B cell (primary cell): ENCODE results near the gene GPR21. TPM values are rescaled to one million over a fixed set of nuclear protein-coding genes. Genes with fewer than 3 reads are reported as not detected.
A peak's percentile ranks its signal among the peaks of the same experiment; 100 is the strongest.

ENCODE experiments used
- ATAC-seq: fragments of 200-7000 bp; cut with Tn5 transposase; one replicate; pipeline ENCODE4 v1.10.0; 2021; ENCODE audit warnings: low read depth, mild to moderate bottlenecking, moderate number of reproducible peaks, moderate library complexity
- CTCF ChIA-PET: fragments of 350-600 bp; sonication (Branson Sonifier 250); formaldehyde crosslinking; loops from one replicate; lab custom pipeline; 2021; ENCODE audit warnings: antibody characterized with exemption, inconsistent platforms; lab: Charles Lee
- POLR2A ChIA-PET: fragments of 350-600 bp; sonication (Branson Sonifier 250); formaldehyde crosslinking; loops from one replicate; lab custom pipeline; 2021; ENCODE audit warnings: antibody characterized with exemption; lab: Charles Lee
- DNase-seq: peaks from one replicate; pipeline ENCODE4 v3.0.0; 2013
- H2AFZ ChIP-seq: 2 replicates; pipeline ENCODE4 v1.6.1; 2012; ENCODE audit warnings: mild to moderate bottlenecking, low read depth, low read length; ENCODE audit not compliant: insufficient read depth, poor library complexity, severe bottlenecking
- H3K27ac ChIP-seq, 2 donors: 1 replicate in 1 of 2; 2 replicates in 1 of 2; pipeline ENCODE4 v1.5.1; 2012 to 2013; ENCODE audit warnings: low read length in 2 of 2, mild to moderate bottlenecking in 2 of 2, moderate library complexity in 1 of 2
- H3K27me3 ChIP-seq, 4 experiments: fragments of 200-600 bp in 1 of 4; sonication (generic) in 1 of 4; replicated peaks in 1 of 4; 1 replicate in 2 of 4; 2 replicates in 2 of 4; pipeline versions ENCODE4 v1.6.1 to v1.7.0; 2013 to 2016; ENCODE audit warnings: low read length in 3 of 4, mild to moderate bottlenecking in 2 of 4, mixed read lengths in 1 of 4, moderate library complexity in 1 of 4; ENCODE audit not compliant: insufficient read depth in 4 of 4, control insufficient read depth in 3 of 4; ENCODE audit errors: control extremely low read depth in 1 of 4
- H3K36me3 ChIP-seq, 2 experiments: replicated peaks in 1 of 2; 1 replicate in 1 of 2; 2 replicates in 1 of 2; pipeline versions ENCODE4 v1.6.1 to v1.7.1; 2013; ENCODE audit warnings: low read length in 1 of 2; ENCODE audit not compliant: insufficient read depth in 2 of 2, control insufficient read depth in 1 of 2; ENCODE audit errors: control extremely low read depth in 1 of 2, extremely low read depth in 1 of 2
- H3K4me1 ChIP-seq, 2 donors: fragments of 200-600 bp in 1 of 2; sonication (generic) in 1 of 2; 1 replicate in 1 of 2; 2 replicates in 1 of 2; pipeline versions ENCODE4 v1.5.1 to v1.6.1; 2013 to 2017; ENCODE audit warnings: low read length in 2 of 2; ENCODE audit not compliant: control insufficient read depth in 2 of 2, insufficient read depth in 2 of 2
- H3K4me2 ChIP-seq: replicated peaks from 2 replicates; pipeline ENCODE3; 2012; ENCODE audit warnings: mild to moderate bottlenecking, low read depth, low read length; ENCODE audit not compliant: poor library complexity, severe bottlenecking
- H3K4me3 ChIP-seq, 5 experiments: fragments of 200-600 bp in 1 of 5; sonication (generic) in 1 of 5; 1 replicate in 3 of 5; 2 replicates in 2 of 5; pipeline versions ENCODE4 v1.5.1 to v1.7.0; 2011 to 2016; ENCODE audit warnings: low read length in 4 of 5, mild to moderate bottlenecking in 4 of 5, low read depth in 2 of 5, control low read depth in 1 of 5, moderate library complexity in 1 of 5; ENCODE audit not compliant: insufficient read depth in 1 of 5; ENCODE audit errors: control extremely low read depth in 1 of 5, extremely low read depth in 1 of 5
- H3K79me2 ChIP-seq: fragments of 200-600 bp; sonication (generic); one replicate; pipeline ENCODE4 v1.6.0; 2016; ENCODE audit warnings: low read length; ENCODE audit not compliant: control insufficient read depth, insufficient read depth
- H3K9ac ChIP-seq: fragments of 200-600 bp; sonication (generic); 2 replicates; pipeline ENCODE4 v1.6.1; 2017; ENCODE audit warnings: mild to moderate bottlenecking, low read length, moderate library complexity
- H3K9me3 ChIP-seq, 3 donors: one replicate each; pipeline versions ENCODE4 v1.6.1 to v1.7.1; 2013; ENCODE audit warnings: low read length in 2 of 3; ENCODE audit not compliant: control insufficient read depth in 2 of 3, insufficient read depth in 1 of 3; ENCODE audit errors: control extremely low read depth in 1 of 3
- H4K20me1 ChIP-seq: 2 replicates; pipeline ENCODE4 v1.6.0; 2012; ENCODE audit warnings: mild to moderate bottlenecking, low read length; ENCODE audit not compliant: insufficient read depth, control insufficient read depth, poor library complexity, severe bottlenecking
- H3K27ac Mint-ChIP-seq: one replicate; pipeline ENCODE4 v1.8.0; 2021; ENCODE audit warnings: mixed read lengths
- H3K27me3 Mint-ChIP-seq: one replicate; pipeline ENCODE4 v1.8.0; 2021; ENCODE audit warnings: mixed read lengths
- H3K4me1 Mint-ChIP-seq: one replicate; pipeline ENCODE4 v1.8.0; 2021; ENCODE audit warnings: mixed read lengths
- H3K4me3 Mint-ChIP-seq: one replicate; pipeline ENCODE4 v1.8.0; 2021; ENCODE audit warnings: mixed read lengths
- H3K9me3 Mint-ChIP-seq: one replicate; pipeline ENCODE4 v1.8.0; 2022; ENCODE audit warnings: mixed read lengths; ENCODE audit not compliant: insufficient read depth
- CTCF ChIP-seq: fragments of 200-600 bp; IDR thresholded peaks from one replicate; pipeline ENCODE4 v1.8.0; 2022; ENCODE audit warnings: antibody characterized with exemption, mild to moderate bottlenecking
- EZH2 ChIP-seq: IDR thresholded peaks from 2 replicates; pipeline ENCODE4 v1.6.1; 2012; ENCODE audit warnings: borderline replicate concordance, low read depth, mild to moderate bottlenecking, moderate library complexity, low read length; ENCODE audit not compliant: insufficient read depth, poor library complexity, severe bottlenecking
- WGBS: methylation state at CpG from one replicate; pipeline ENCODE4 v1.1.5; 2013; ENCODE audit warnings: missing lambda C conversion rate; ENCODE audit not compliant: insufficient coverage; 5-methylcytosine and 5-hydroxymethylcytosine counted together
- intact Hi-C: fragments of 100-400 bp; cut with micrococcal nuclease; formaldehyde crosslinking; loops from one replicate; pipeline ENCODE4 v1.10.0; 2022
- polyA plus RNA-seq: library from polyadenylated mRNA; depleted of rRNA; stranded (reverse); fragments of >200 nt; gene quantifications from 2 replicates; pipeline ENCODE4 v1.2.3, GENCODE V29; 2012
- total RNA-seq, 2 donors: library from RNA; stranded (reverse); fragments of 120-200 nt in 1 of 2; gene quantifications; 1 replicate in 1 of 2; 2 replicates in 1 of 2; pipeline versions ENCODE4 v1.2.3 to v1.2.4, GENCODE V29; 2013 to 2022

Gene GPR21
- total and polyA plus RNA-seq, 2 donors (not counting 1 experiment from before 2014, with no cell fraction given): 0.13 to 2.5 TPM

GRCh38 chr9:122991370-122991830, 42.1 kb upstream of the GPR21 start:
- no peak overlapping the region for H3K27ac Mint-ChIP-seq
- DNase-seq: peak; percentile 52
- Histone ChIP-seq H3K79me2 (no peaks in the 10 kb centered on the region), H3K36me3 (peaks cover 1 to 39% of the 10 kb centered on the region in 2 experiments), H3K9ac (no peak overlapping the region), H3K9me3 (no peaks in the 10 kb centered on the region), H3K27ac (no peak overlapping the region), H3K4me1 (no peaks in the 10 kb centered on the region), H3K4me3 (no peak overlapping the region), H3K4me2 (no peak overlapping the region), H3K27me3 (no peaks in the 10 kb centered on the region), H4K20me1 (no peaks in the 10 kb centered on the region), H2AFZ (no peak overlapping the region)
- POLR2A ChIA-PET: interaction anchor here (0.7 to 1.0 kb wide), 4 partner anchors 51 to 1276 kb away, joined by 3 read pairs; partner anchors contain the start of gene RABGAP1
- H3K4me1 Mint-ChIP-seq: peaks cover 3% of the 10 kb centered on the region
- intact Hi-C loops: loop anchor here (10.0 kb wide), 1 partner anchor 363 kb away; the partner anchor contains the start of gene CRB2
- peak; percentile 58 for ATAC-seq
- H3K9me3 Mint-ChIP-seq: no peaks in the 10 kb centered on the region
- WGBS: 100% methylated on average over 2 of the region's 4 CpGs
- no peak overlapping the region for H3K4me3 Mint-ChIP-seq
- no peaks in the 10 kb centered on the region for H3K27me3 Mint-ChIP-seq
- no peak for TF ChIP-seq EZH2
- TF ChIP-seq CTCF: peak; percentile 81
- CTCF ChIA-PET: interaction anchor here (0.7 to 2.2 kb wide), 23 partner anchors 12 to 892 kb away, joined by 3 to 11 read pairs (median 4); partner anchors contain the start of genes RABGAP1, RC3H2 and ZBTB6

- Histone ChIP-seq H3K4me1 (no peaks in the 10 kb centered on the region), H3K9me3 (no peaks in the 10 kb centered on the region), H3K9ac (no peak overlapping the region), H3K36me3 (peaks cover 4 to 53% of the 10 kb centered on the region in 2 experiments), H4K20me1 (no peaks in the 10 kb centered on the region), H3K4me3 (no peak overlapping the region), H2AFZ (no peak overlapping the region), H3K27me3 (no peaks in the 10 kb centered on the region), H3K27ac (no peak overlapping the region), H3K79me2 (no peaks in the 10 kb centered on the region), H3K4me2 (no peak overlapping the region)
- TF ChIP-seq CTCF (no peak), EZH2 (no peak)
- WGBS: no CpG with 5 or more reads among the region's 1 CpG
- H3K27me3 Mint-ChIP-seq: no peaks in the 10 kb centered on the region
- CTCF ChIA-PET: no interaction called here
- intact Hi-C loops: loop anchor here (10.0 kb wide), 1 partner anchor 358 kb away; the partner anchor contains the start of gene CRB2
- no peak overlapping the region for H3K4me3 Mint-ChIP-seq
- ATAC-seq (no peak), DNase-seq (no peak)
- H3K27ac Mint-ChIP-seq: no peak overlapping the region
- H3K9me3 Mint-ChIP-seq: no peaks in the 10 kb centered on the region
- H3K4me1 Mint-ChIP-seq: no peaks in the 10 kb centered on the region
- POLR2A ChIA-PET: no interaction called here
These were observed 36.9 kb upstream of the GPR21 start for GRCh38 chr9:122996586-122996985.
